CD1c-positive myeloid dendritic cell (primary cell): ENCODE data around the gene KCNC2.

ENCODE experiments used
- DNase-seq: peaks from one replicate; pipeline ENCODE4 v3.0.0-alpha.2; 2016; ENCODE audit errors: extremely low spot score

The KCNC2 gene

GRCh38 chr12:75161488-75161887 lies 48.2 kb downstream of the KCNC2 start:
- DNase-seq, result no peak

- DNase-seq, result no peak
Measured at GRCh38 chr12:75157385-75157784, 52.3 kb downstream of the KCNC2 start.

GRCh38 chr12:75155962-75156361 lies 53.7 kb downstream of the KCNC2 start:
- no peak for DNase-seq

GRCh38 chr12:75154388-75154787 lies 55.3 kb downstream of the KCNC2 start:
- DNase-seq, result no peak

- no peak for DNase-seq
Measured at GRCh38 chr12:75139196-75139595, 70.4 kb downstream of the KCNC2 start.

- no peak for DNase-seq
Measured at GRCh38 chr12:75137896-75138295, 71.7 kb downstream of the KCNC2 start.

- no peak for DNase-seq
Measured at GRCh38 chr12:75135026-75135425, 74.6 kb downstream of the KCNC2 start.

- no peak for DNase-seq
Measured at GRCh38 chr12:75130811-75131210, 78.8 kb downstream of the KCNC2 start.

GRCh38 chr12:75129275-75129674 lies 80.4 kb downstream of the KCNC2 start:
- DNase-seq, result no peak

GRCh38 chr12:75121036-75121705 lies 88.5 kb downstream of the KCNC2 start:
- no peak for DNase-seq

GRCh38 chr12:75120311-75120711 lies 89.3 kb downstream of the KCNC2 start:
- DNase-seq, result no peak

- no peak for DNase-seq
Measured at GRCh38 chr12:75116646-75117198, 92.9 kb downstream of the KCNC2 start.

- DNase-seq, result no peak
Measured at GRCh38 chr12:75115748-75116147, 93.9 kb downstream of the KCNC2 start.

- no peak for DNase-seq
Measured at GRCh38 chr12:75103822-75104221, 105.8 kb downstream of the KCNC2 start.

GRCh38 chr12:75101781-75102180 lies 107.9 kb downstream of the KCNC2 start:
- DNase-seq, result no peak

GRCh38 chr12:75099210-75099609 lies 110.4 kb downstream of the KCNC2 start:
- no peak for DNase-seq

GRCh38 chr12:75097003-75097402 lies 112.6 kb downstream of the KCNC2 start:
- DNase-seq, result no peak

GRCh38 chr12:75087654-75088053 lies 122.0 kb downstream of the KCNC2 start:
- DNase-seq, result no peak

GRCh38 chr12:75086091-75087038 lies 123.3 kb downstream of the KCNC2 start:
- no peak for DNase-seq

- DNase-seq, result no peak
Measured at GRCh38 chr12:75081305-75081704, 128.3 kb downstream of the KCNC2 start.

- no peak for DNase-seq
Measured at GRCh38 chr12:75080582-75080981, 129.1 kb downstream of the KCNC2 start.

- no peak for DNase-seq
Measured at GRCh38 chr12:75065482-75065881, 144.2 kb downstream of the KCNC2 start.

GRCh38 chr12:75062691-75063090 lies 146.9 kb downstream of the KCNC2 start:
- DNase-seq, result no peak
